Left lung (tissue), 10 donors: ENCODE data around the gene SNRPN. TPM values are rescaled to one million over a fixed set of nuclear protein-coding genes. Genes with fewer than 3 reads are reported as not detected.
"Not testable (repeated sequence)": the region's sequence is repeated elsewhere in the genome, so short reads cannot be mapped to it uniquely, and the experiment has no call there.

ENCODE experiments used
- ATAC-seq: fragments of 200-7000 bp; cut with Tn5 transposase; one replicate; pipeline ENCODE4 v1.9.1; 2020; ENCODE audit warnings: moderate library complexity
- DNase-seq, 4 donors: peaks; one replicate each; pipeline ENCODE4 v3.0.0-alpha.2; 2013 to 2020
- H3K27ac ChIP-seq, 2 donors: fragments of 200-600 bp; sonication (generic) in 1 of 2; one replicate each; pipeline versions ENCODE4 v1.5.0 to v1.8.0; 2020 to 2021
- H3K27me3 ChIP-seq, 2 donors: fragments of 200-600 bp; sonication (generic) in 1 of 2; one replicate each; pipeline versions ENCODE4 v1.5.0 to v1.8.0; 2020 to 2021
- H3K36me3 ChIP-seq, 2 donors: fragments of 200-600 bp; sonication (generic) in 1 of 2; one replicate each; pipeline versions ENCODE4 v1.5.0 to v1.8.0; 2020 to 2021
- H3K4me1 ChIP-seq, 2 donors: fragments of 200-600 bp; one replicate each; pipeline ENCODE4 v1.8.0; 2021
- H3K4me3 ChIP-seq, 2 donors: fragments of 200-600 bp; sonication (generic) in 1 of 2; one replicate each; pipeline versions ENCODE4 v1.5.0 to v1.8.0; 2020 to 2021; ENCODE audit warnings: mild to moderate bottlenecking in 1 of 2
- H3K9me3 ChIP-seq, 2 donors: fragments of 200-600 bp; sonication (generic) in 1 of 2; one replicate each; pipeline versions ENCODE4 v1.5.0 to v1.8.0; 2020 to 2021
- CTCF ChIP-seq, 2 donors: fragments of 200-600 bp; sonication (generic) in 1 of 2; IDR thresholded peaks; one replicate each; pipeline versions ENCODE4 v1.5.0 to v1.8.0; 2021; ENCODE audit warnings: antibody characterized with exemption in 2 of 2
- intact Hi-C, 2 donors: fragments of 100-400 bp; cut with DNase I; formaldehyde crosslinking; loops; one replicate each; pipeline versions ENCODE4 v1.11.2 to v1.14.2; 2022
- polyA plus RNA-seq, 6 donors: library from polyadenylated mRNA; unstranded; fragments of 120-200 nt; gene quantifications; one replicate each; pipeline ENCODE4 v1.2.1, GENCODE V29; 2013; ENCODE audit not compliant: insufficient read length in 6 of 6
- total RNA-seq, 2 donors: library from RNA; stranded (reverse); fragmentation: NEBNext Ultra II Directional; extraction: Animal tissue kit (Norgen Biotek cat#: 25700); gene quantifications; one replicate each; pipeline ENCODE4 v1.2.1, GENCODE V29; 2021
- donor health status: DM: no; HTN: yes; CAD: no.
- donor health status: DM: no; HTN: no; CAD: no.

SNRPN gene
- total and polyA plus RNA-seq, 8 donors: 67.4 to 270 (median 244) TPM

GRCh38 chr15:24919446-24919845 lies 35.3 kb upstream of the SNRPN start:
- Histone ChIP-seq H3K4me1 (no peaks in the 10 kb centered on the region), H3K27me3 (no peaks in the 10 kb centered on the region), H3K36me3 (no peaks in the 10 kb centered on the region), H3K4me3 (no peak overlapping the region), H3K27ac (no peak overlapping the region), H3K9me3 (peaks cover 0 to 18% of the 10 kb centered on the region in 2 donors)
- TF ChIP-seq CTCF (IDR thresholded peaks at IDR 0.05): no peak
- intact Hi-C loops: no loop called here
- no peak for DNase-seq
- no peak for ATAC-seq

- intact Hi-C loops, DNase-seq, H3K4me1 ChIP-seq, H3K27ac ChIP-seq, H3K4me3 ChIP-seq, H3K9me3 ChIP-seq, H3K27me3 ChIP-seq, ATAC-seq, H3K36me3 ChIP-seq: not testable (repeated sequence)
Observed at GRCh38 chr15:24922781-24923180, 32.0 kb upstream of the SNRPN start.

GRCh38 chr15:24924153-24924552 lies 30.6 kb upstream of the SNRPN start:
- DNase-seq: no peak
- no peaks in the 10 kb centered on the region for H3K4me1 ChIP-seq
- H3K4me3 ChIP-seq: no peak overlapping the region
- H3K27ac ChIP-seq: no peak overlapping the region
- H3K9me3 ChIP-seq: peaks cover 0 to 11% of the 10 kb centered on the region in 2 donors
- TF ChIP-seq CTCF (IDR thresholded peaks at IDR 0.05): no peak
- ATAC-seq: no peak
- no peaks in the 10 kb centered on the region for H3K27me3 ChIP-seq
- H3K36me3 ChIP-seq: no peaks in the 10 kb centered on the region
- intact Hi-C loops: no loop called here

- Histone ChIP-seq H3K4me3 (no peak overlapping the region), H3K27ac (no peak overlapping the region), H3K9me3 (peaks cover 0 to 9% of the 10 kb centered on the region in 2 donors), H3K36me3 (no peaks in the 10 kb centered on the region), H3K27me3 (no peaks in the 10 kb centered on the region), H3K4me1 (no peaks in the 10 kb centered on the region)
- DNase-seq (no peak), ATAC-seq (no peak)
- intact Hi-C loops: no loop called here
- no peak for TF ChIP-seq CTCF (IDR thresholded peaks at IDR 0.05)
Observed at GRCh38 chr15:24924621-24925020, 30.2 kb upstream of the SNRPN start.

GRCh38 chr15:24931874-24932732 lies 22.7 kb upstream of the SNRPN start:
- H3K4me3 ChIP-seq, H3K27ac ChIP-seq, ATAC-seq, H3K36me3 ChIP-seq, H3K4me1 ChIP-seq, intact Hi-C loops, DNase-seq, H3K27me3 ChIP-seq: not testable (repeated sequence)
- H3K9me3 ChIP-seq: peaks cover 0 to 13% of the 10 kb centered on the region in 2 donors

GRCh38 chr15:24933716-24934115 lies 21.1 kb upstream of the SNRPN start:
- no peak for TF ChIP-seq CTCF (IDR thresholded peaks at IDR 0.05)
- Histone ChIP-seq H3K4me3 (no peak overlapping the region), H3K36me3 (no peaks in the 10 kb centered on the region), H3K9me3 (peaks cover 0 to 19% of the 10 kb centered on the region in 2 donors), H3K4me1 (no peaks in the 10 kb centered on the region), H3K27me3 (no peaks in the 10 kb centered on the region), H3K27ac (no peak overlapping the region)
- no peak for ATAC-seq
- no peak for DNase-seq
- intact Hi-C loops: no loop called here

GRCh38 chr15:24938224-24938623 lies 16.6 kb upstream of the SNRPN start:
- H3K4me3 ChIP-seq, ATAC-seq, H3K27me3 ChIP-seq, H3K36me3 ChIP-seq, H3K4me1 ChIP-seq, DNase-seq, H3K27ac ChIP-seq, intact Hi-C loops: not testable (repeated sequence)
- H3K9me3 ChIP-seq: peaks cover 0 to 13% of the 10 kb centered on the region in 2 donors
